Fibroblast of mammary gland (primary cell): ENCODE results near the gene MPIG6B.
"Not testable (repeated sequence)": the region's sequence is repeated elsewhere in the genome, so short reads cannot be mapped to it uniquely, and the experiment has no call there.

ENCODE experiments used
- DNase-seq: peaks from one replicate; pipeline ENCODE4 v3.0.0-alpha.2; 2010; ENCODE audit warnings: low read depth
- H3K4me3 ChIP-seq: 2 replicates; pipeline ENCODE4 v1.5.1; 2011; ENCODE audit warnings: low read depth, mild to moderate bottlenecking, low read length, moderate library complexity; ENCODE audit not compliant: control insufficient read depth
- CTCF ChIP-seq: conservative IDR thresholded peaks from 2 replicates; pipeline ENCODE4 v1.5.1; 2011; ENCODE audit warnings: low read depth, low read length, inconsistent platforms; ENCODE audit not compliant: control insufficient read depth, insufficient read depth

MPIG6B gene

DNA sequence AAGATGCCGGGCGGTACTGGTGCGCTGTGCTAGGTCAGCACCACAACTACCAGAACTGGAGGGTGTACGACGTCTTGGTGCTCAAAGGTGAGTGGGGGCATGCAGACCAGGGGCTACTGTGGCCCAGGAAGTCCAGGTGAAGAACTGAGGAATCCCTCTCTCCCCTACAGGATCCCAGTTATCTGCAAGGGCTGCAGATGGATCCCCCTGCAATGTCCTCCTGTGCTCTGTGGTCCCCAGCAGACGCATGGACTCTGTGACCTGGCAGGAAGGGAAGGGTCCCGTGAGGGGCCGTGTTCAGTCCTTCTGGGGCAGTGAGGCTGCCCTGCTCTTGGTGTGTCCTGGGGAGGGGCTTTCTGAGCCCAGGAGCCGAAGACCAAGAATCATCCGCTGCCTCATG, 15.5 kb upstream of the MPIG6B start:
- no peak overlapping the region for H3K4me3 ChIP-seq
- TF ChIP-seq CTCF: no peak
- DNase-seq: no peak

DNA sequence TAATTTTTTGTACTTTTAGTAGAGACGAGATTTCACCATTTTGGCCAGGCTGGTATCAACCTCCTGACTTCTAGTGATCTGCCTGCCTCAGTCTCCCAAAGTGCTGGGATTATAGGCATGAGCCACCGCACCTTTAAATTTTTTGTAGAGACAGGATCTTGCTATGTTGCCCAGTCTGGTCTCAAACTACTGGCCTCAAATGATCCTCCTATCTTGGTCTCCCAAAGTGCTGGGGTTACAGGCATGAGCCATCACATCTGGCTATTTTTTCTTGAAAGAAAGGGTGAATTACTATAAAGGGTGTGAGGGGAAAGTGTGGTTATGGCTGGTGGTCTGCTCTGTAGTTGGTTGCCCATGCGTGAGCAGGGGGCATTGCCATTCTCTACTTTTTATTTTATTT, 14.9 kb upstream of the MPIG6B start:
- DNase-seq: no peak
- TF ChIP-seq CTCF: no peak

DNA sequence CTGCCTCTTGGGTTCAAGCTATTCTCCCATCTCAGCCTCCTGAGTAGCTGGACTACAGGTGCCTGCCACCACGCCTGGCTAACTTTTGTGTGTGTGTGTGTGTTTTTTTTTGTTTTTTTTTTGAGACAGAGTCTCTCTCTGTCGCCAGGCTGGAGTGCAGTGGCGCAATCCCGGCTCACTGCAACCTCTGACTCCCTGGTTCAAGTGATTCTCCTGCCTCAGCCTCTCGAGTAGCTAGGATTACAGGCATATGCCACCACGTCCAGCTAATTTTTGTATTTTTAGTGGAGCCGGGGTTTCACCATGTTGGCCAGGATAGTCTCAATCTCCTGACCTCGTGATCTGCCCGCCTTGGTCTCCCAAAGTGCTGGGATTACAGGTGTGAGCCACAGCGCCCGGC, 14.0 kb upstream of the MPIG6B start:
- DNase-seq, H3K4me3 ChIP-seq: not testable (repeated sequence)

More for the DNA sequence above, 14.9 kb upstream of the MPIG6B start:
- no peak overlapping the region for H3K4me3 ChIP-seq

DNA sequence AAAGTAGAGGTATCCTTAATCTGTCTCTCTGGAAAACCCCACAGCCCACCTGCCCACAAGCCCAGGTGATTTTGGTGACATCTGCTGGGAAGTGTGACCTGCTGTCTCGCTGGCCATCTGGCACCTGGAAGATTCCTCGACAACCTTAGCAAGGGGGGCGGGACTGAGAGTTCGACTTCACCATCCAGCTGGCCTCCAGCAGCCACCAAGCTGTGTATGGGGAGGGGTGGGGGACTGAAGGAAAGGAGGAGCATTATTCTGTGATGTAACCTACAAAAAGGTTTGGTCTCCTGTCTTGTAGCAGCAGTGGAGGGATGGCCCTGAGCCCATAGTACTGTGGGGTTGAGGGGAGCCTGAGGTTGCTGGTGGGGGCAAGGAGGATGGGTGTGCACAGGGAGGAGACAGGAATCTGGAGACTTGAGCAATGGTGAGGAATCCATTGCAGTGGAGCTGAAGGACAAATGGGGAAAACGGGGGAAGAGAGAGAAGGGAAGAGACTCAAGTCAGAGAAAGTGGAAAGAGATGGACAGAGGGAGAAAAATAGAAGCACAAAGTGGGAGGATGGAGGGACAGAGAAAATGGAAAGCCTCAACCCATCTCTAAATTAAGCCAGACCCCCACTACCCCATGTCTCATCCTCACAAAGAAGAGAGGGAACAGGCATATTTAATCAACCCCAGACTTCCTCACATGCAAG, 12.5 kb upstream of the MPIG6B start:
- TF ChIP-seq CTCF: no peak
- no peak overlapping the region for H3K4me3 ChIP-seq

GRCh38 chr6:31711233-31711632, 11.9 kb upstream of the MPIG6B start:
- H3K4me3 ChIP-seq: no peak overlapping the region
- TF ChIP-seq CTCF: no peak
- no peak for DNase-seq

More for the DNA sequence above, 12.5 kb upstream of the MPIG6B start:
- DNase-seq: no peak

DNA sequence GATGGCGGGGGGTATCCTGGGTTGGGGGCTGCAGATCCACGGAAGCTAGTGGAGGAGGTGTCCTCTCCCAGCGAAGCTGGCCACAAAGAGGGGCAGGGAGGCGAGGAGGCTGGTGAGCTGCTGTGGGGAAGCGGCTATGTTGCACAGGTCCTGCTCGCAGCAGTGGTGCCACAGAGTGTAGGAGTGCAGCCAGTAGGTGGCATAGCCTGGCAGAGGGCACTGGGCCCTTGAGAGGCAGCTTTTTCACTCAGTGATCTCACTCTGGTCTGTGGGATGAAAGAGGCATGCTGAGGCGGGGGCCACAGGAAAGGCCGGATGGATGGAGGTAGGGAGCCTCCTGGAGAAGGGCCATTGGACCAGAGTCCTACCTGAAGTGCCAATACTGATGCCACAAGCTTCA, 10.9 kb upstream of the MPIG6B start:
- no peak for TF ChIP-seq CTCF
- no peak overlapping the region for H3K4me3 ChIP-seq
- no peak for DNase-seq

DNA sequence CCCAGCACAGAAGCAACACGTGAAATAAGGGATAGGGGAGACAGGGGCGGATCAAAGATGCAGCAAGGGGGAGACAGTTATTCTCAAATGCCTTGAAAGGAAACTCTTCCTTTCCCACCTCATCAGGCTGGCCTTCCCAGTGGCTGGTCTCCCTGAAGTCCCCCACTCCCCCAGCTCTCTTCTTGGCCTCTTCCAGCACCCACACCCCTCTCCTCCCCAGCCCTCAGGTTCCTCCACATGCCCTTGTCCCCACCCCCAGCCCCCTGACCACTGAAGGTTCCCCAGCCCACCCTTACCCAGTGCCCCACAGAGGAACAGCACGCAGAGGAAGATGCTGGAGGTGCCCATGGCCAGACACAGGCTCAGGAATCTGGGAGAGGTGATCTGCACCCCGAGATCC, 9.7 kb upstream of the MPIG6B start:
- no peak for TF ChIP-seq CTCF

More for the DNA sequence above, 9.7 kb upstream of the MPIG6B start:
- H3K4me3 ChIP-seq: no peak overlapping the region
- DNase-seq: no peak
